Measurements from ENCODE around the gene SYNE2. TPM values are rescaled to one million over a fixed set of nuclear protein-coding genes. Genes with fewer than 3 reads are reported as not detected.

Gene SYNE2
- polyA plus RNA-seq, 1 donor from 2014 or later: 82.3 TPM

GRCh38 chr14:64272019-64272418 is 419.2 kb downstream of the SYNE2 start:
- Histone ChIP-seq H3K9me2 (ENCODE audit: insufficient read depth, low read length) (no peaks in the 10 kb centered on the region), H3K79me2 (replicated peaks; ENCODE audit: insufficient read depth, low read length) (no peaks in the 10 kb centered on the region), H2AFZ (ENCODE audit: low read depth, low read length) (no peak overlapping the region), H3K4me3 (ENCODE audit: low read length) (no peak overlapping the region), H3K27me3 (ENCODE audit: insufficient read depth, low read depth, low read length) (no peaks in the 10 kb centered on the region), H3F3A (ENCODE audit: insufficient read depth, low read length, poor library complexity, severe bottlenecking) (no peaks in the 10 kb centered on the region), H3K9ac (ENCODE audit: low read length) (no peak overlapping the region), H3K36me3 (ENCODE audit: insufficient read depth, low read length) (no peaks in the 10 kb centered on the region), H3K9me3 (ENCODE audit: low read length) (no peaks in the 10 kb centered on the region), H3K27ac (ENCODE audit: low read length) (no peak overlapping the region), H4K20me1 (ENCODE audit: insufficient read depth) (no peaks in the 10 kb centered on the region), H3K4me2 (ENCODE audit: low read length) (no peak overlapping the region)
- TF ChIP-seq SMC3 (conservative IDR thresholded peaks at IDR 0.05; ENCODE audit: poor library complexity) (no peak), RAD21 (conservative IDR thresholded peaks at IDR 0.05) (no peak), EP300 (conservative IDR thresholded peaks at IDR 0.05; ENCODE audit: poor library complexity, severe bottlenecking) (no peak), TAF1 (IDR thresholded peaks at IDR 0.05; ENCODE audit: low read depth) (no peak), POLR2AphosphoS5 (IDR thresholded peaks at IDR 0.05) (no peak), REST (IDR thresholded peaks at IDR 0.05; ENCODE audit: borderline replicate concordance) (no peak), EZH2 (IDR thresholded peaks at IDR 0.05; ENCODE audit: borderline replicate concordance, insufficient read depth, low read length, poor library complexity, severe bottlenecking) (no peak), MXI1 (conservative IDR thresholded peaks at IDR 0.05; ENCODE audit: poor library complexity, severe bottlenecking) (no peak)
- TF ChIP-seq, protein P1, sequence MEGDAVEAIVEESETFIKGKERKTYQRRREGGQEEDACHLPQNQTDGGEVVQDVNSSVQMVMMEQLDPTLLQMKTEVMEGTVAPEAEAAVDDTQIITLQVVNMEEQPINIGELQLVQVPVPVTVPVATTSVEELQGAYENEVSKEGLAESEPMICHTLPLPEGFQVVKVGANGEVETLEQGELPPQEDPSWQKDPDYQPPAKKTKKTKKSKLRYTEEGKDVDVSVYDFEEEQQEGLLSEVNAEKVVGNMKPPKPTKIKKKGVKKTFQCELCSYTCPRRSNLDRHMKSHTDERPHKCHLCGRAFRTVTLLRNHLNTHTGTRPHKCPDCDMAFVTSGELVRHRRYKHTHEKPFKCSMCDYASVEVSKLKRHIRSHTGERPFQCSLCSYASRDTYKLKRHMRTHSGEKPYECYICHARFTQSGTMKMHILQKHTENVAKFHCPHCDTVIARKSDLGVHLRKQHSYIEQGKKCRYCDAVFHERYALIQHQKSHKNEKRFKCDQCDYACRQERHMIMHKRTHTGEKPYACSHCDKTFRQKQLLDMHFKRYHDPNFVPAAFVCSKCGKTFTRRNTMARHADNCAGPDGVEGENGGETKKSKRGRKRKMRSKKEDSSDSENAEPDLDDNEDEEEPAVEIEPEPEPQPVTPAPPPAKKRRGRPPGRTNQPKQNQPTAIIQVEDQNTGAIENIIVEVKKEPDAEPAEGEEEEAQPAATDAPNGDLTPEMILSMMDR (IDR thresholded peaks at IDR 0.05; ENCODE audit: poor library complexity, severe bottlenecking): no peak

Small RNAs within 50 kb of the gene (small RNA-seq; reads per million reads assigned to genes)
- gene MIR548H1 (0 reads per million in 3 experiments), gene RF00019 (0 to 1.2 (median 0) reads per million in 3 experiments), gene RPS28P1 (0 reads per million in 3 experiments)

Other genes starting within 250 kb of the SYNE2 start
- 9.7 and 15.3 TPM in 2 replicates for gene WDR89, start 211.1 kb upstream of the SYNE2 start, polyA plus RNA-seq
- gene SGPP1, start 124.9 kb upstream of the SYNE2 start, polyA plus RNA-seq: 17.1 and 17.7 TPM in 2 replicates

Data from neural cell (in vitro differentiated cells).